Smooth muscle cell (in vitro differentiated cells): ENCODE measurements around the gene CEACAM21. TPM values are rescaled to one million over a fixed set of nuclear protein-coding genes. Genes with fewer than 3 reads are reported as not detected.

Experiments
- DNase-seq: peaks from one replicate; lab custom pipeline; 2025; ENCODE audit not compliant: unreplicated experiment; lab: John Stamatoyannopoulos, UW
- H2AFZ ChIP-seq: fragments of 200-600 bp; sonication (generic); 2 replicates; pipeline ENCODE4 v1.6.0; 2016; ENCODE audit warnings: antibody characterized with exemption, low read depth, mild to moderate bottlenecking
- H3F3A ChIP-seq: fragments of 200-600 bp; sonication (generic); 2 replicates; pipeline ENCODE4 v1.6.0; 2017; ENCODE audit warnings: antibody characterized with exemption, low read depth
- H3K27ac ChIP-seq: fragments of 200-600 bp; sonication (generic); 2 replicates; pipeline ENCODE4 v1.5.1; 2016; ENCODE audit warnings: low read depth, mild to moderate bottlenecking
- H3K27me3 ChIP-seq: fragments of 200-600 bp; sonication (generic); 2 replicates; pipeline ENCODE4 v1.6.1; 2016; ENCODE audit warnings: low read depth, mild to moderate bottlenecking
- H3K36me3 ChIP-seq: fragments of 200-600 bp; sonication (generic); 2 replicates; pipeline ENCODE4 v1.5.1; 2016; ENCODE audit warnings: low read depth
- H3K4me1 ChIP-seq: fragments of 200-600 bp; sonication (generic); 2 replicates; pipeline ENCODE4 v1.5.1; 2016; ENCODE audit warnings: low read depth
- H3K4me2 ChIP-seq: fragments of 200-600 bp; sonication (generic); 2 replicates; pipeline ENCODE4 v1.6.0; 2016; ENCODE audit warnings: mild to moderate bottlenecking
- H3K4me3 ChIP-seq: fragments of 200-600 bp; sonication (generic); 2 replicates; pipeline ENCODE4 v1.5.1; 2016; ENCODE audit warnings: mild to moderate bottlenecking
- H3K79me2 ChIP-seq: fragments of 200-600 bp; sonication (generic); 2 replicates; pipeline ENCODE4 v1.6.0; 2016; ENCODE audit warnings: low read depth, mild to moderate bottlenecking
- H3K9ac ChIP-seq: fragments of 200-600 bp; sonication (generic); 2 replicates; pipeline ENCODE4 v1.6.0; 2016; ENCODE audit warnings: low read depth
- H3K9me3 ChIP-seq: fragments of 200-600 bp; sonication (generic); replicated peaks from 2 replicates; pipeline ENCODE4 v1.5.1; 2016; ENCODE audit warnings: low read depth
- H4K20me1 ChIP-seq: fragments of 200-600 bp; sonication (generic); 2 replicates; pipeline ENCODE4 v1.6.0; 2016; ENCODE audit warnings: low read depth
- WGBS: methylation state at CpG from one replicate; pipeline ENCODE4 v1.1.7; 2016; ENCODE audit warnings: low lambda C conversion rate; 5-methylcytosine and 5-hydroxymethylcytosine counted together
- polyA plus RNA-seq: library from polyadenylated mRNA; unstranded; fragments of >200 nt; fragmentation: Nextera tagmentation; extraction: Ambion mirVana; gene quantifications from 2 replicates; pipeline ENCODE4 v1.2.1, GENCODE V29; 2016
- total RNA-seq: library from RNA; depleted of rRNA; stranded (reverse); fragments of >200 nt; gene quantifications from 2 replicates; pipeline ENCODE4 v1.2.3, GENCODE V29; 2014
- TF ChIP-seq, protein P1 (sequence below): fragments of 200-600 bp; sonication (generic); IDR thresholded peaks from 2 replicates; pipeline ENCODE4 v1.5.1; 2017; ENCODE audit warnings: borderline replicate concordance, mild to moderate bottlenecking, antibody characterized with exemption; ENCODE audit not compliant: insufficient read depth, poor library complexity, severe bottlenecking

Gene CEACAM21
- total RNA-seq, result not detected in 2 replicates
- polyA plus RNA-seq, result not detected in 2 replicates

DNA sequence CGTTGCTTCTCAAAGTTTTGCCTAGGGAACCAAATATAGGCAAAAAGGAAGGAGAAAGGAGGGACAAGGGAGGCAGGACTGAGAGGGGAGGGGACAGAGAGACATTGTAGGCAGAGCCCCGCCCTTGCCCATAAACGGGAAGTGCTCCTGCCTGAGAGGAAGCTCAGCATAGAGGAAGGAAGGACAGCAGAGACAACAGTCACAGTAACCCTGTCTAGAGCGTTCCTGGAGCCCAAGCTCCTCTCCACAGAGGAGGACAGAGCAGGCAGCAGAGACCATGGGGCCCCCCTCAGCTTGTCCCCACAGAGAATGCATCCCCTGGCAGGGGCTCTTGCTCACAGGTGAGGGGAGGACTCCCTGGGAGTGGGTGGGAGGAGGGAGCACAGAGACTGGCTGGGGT, at the start of gene CEACAM21:
Gene CEACAM21 (plus strand): TSS at position 169 of the 400 bp plus-strand sequence. CDS start 109 bp downstream, at position 278.
- WGBS, result 55% methylated on average over 4 of the region's 4 CpGs
- Histone ChIP-seq H4K20me1 (no peaks in the 10 kb centered on the region), H3K27me3 (no peaks in the 10 kb centered on the region), H3K79me2 (no peaks in the 10 kb centered on the region), H3K9ac (no peak within 1 kb of the TSS), H2AFZ (no peak within 1 kb of the TSS), H3K4me1 (no peaks in the 10 kb centered on the region), H3K9me3 (no peaks in the 10 kb centered on the region), H3F3A (no peaks in the 10 kb centered on the region), H3K27ac (no peak within 1 kb of the TSS), H3K4me3 (no peak within 1 kb of the TSS), H3K36me3 (no peaks in the 10 kb centered on the region), H3K4me2 (no peak within 1 kb of the TSS)
- no peak for DNase-seq
- TF ChIP-seq, protein P1, sequence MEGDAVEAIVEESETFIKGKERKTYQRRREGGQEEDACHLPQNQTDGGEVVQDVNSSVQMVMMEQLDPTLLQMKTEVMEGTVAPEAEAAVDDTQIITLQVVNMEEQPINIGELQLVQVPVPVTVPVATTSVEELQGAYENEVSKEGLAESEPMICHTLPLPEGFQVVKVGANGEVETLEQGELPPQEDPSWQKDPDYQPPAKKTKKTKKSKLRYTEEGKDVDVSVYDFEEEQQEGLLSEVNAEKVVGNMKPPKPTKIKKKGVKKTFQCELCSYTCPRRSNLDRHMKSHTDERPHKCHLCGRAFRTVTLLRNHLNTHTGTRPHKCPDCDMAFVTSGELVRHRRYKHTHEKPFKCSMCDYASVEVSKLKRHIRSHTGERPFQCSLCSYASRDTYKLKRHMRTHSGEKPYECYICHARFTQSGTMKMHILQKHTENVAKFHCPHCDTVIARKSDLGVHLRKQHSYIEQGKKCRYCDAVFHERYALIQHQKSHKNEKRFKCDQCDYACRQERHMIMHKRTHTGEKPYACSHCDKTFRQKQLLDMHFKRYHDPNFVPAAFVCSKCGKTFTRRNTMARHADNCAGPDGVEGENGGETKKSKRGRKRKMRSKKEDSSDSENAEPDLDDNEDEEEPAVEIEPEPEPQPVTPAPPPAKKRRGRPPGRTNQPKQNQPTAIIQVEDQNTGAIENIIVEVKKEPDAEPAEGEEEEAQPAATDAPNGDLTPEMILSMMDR, result no peak

DNA sequence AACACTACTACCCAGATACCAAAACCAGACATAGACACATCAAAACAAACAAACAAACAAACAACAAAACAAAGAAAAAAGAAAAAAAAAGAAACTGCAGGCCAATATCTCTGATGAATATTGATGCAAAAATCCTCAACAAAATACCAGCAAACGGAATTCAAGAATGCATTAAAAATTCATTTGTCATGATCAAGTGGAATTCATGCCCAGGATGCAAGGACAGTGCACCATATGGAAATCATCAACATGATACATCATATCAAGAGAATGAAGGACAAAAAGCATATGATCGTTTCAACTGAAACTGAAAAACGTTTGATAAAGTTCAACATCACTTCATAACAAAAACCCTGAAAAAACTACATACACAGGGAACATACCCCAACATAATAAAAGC, 48.9 kb upstream of the CEACAM21 start:
- Histone ChIP-seq H3K9me3 (no peaks in the 10 kb centered on the region), H3K36me3 (no peaks in the 10 kb centered on the region), H2AFZ (no peak overlapping the region), H3K4me1 (no peaks in the 10 kb centered on the region), H3K4me2 (no peak overlapping the region), H4K20me1 (no peaks in the 10 kb centered on the region), H3K9ac (no peak overlapping the region), H3K27ac (no peak overlapping the region), H3K79me2 (no peaks in the 10 kb centered on the region), H3K27me3 (no peaks in the 10 kb centered on the region), H3K4me3 (no peak overlapping the region), H3F3A (no peaks in the 10 kb centered on the region)
- no peak for DNase-seq
- WGBS, result 54% methylated on average over 3 of the region's 3 CpGs
- TF ChIP-seq, protein P1, result no peak

DNA sequence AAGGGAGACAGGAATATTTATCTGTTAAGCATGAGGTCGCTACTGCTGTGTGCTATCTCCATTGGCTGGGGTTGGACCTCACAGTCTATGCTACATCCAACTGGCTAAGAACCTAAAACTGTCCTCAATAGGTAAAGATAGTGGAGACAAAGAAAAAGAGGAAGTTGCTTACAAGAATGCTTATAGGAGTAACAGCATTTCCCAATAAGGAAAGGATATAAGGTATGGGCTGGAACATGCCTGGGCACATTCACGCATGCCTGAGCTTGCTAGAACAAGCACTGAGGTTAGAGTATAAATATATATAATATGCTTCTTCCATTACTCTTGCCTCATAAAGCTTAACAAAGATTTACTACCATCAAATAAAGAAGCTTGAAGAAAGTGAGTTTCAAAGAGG, 47.9 kb upstream of the CEACAM21 start:
- Histone ChIP-seq H3K36me3 (no peaks in the 10 kb centered on the region), H3K4me1 (no peaks in the 10 kb centered on the region), H3K4me3 (no peak overlapping the region), H3K4me2 (no peak overlapping the region), H3K9me3 (no peaks in the 10 kb centered on the region), H3K27me3 (no peaks in the 10 kb centered on the region), H3K9ac (no peak overlapping the region), H3K79me2 (no peaks in the 10 kb centered on the region), H2AFZ (no peak overlapping the region), H3K27ac (no peak overlapping the region), H3F3A (no peaks in the 10 kb centered on the region), H4K20me1 (no peaks in the 10 kb centered on the region)
- TF ChIP-seq, protein P1, result no peak
- 44% methylated on average over 2 of the region's 2 CpGs for WGBS
- DNase-seq, result no peak

DNA sequence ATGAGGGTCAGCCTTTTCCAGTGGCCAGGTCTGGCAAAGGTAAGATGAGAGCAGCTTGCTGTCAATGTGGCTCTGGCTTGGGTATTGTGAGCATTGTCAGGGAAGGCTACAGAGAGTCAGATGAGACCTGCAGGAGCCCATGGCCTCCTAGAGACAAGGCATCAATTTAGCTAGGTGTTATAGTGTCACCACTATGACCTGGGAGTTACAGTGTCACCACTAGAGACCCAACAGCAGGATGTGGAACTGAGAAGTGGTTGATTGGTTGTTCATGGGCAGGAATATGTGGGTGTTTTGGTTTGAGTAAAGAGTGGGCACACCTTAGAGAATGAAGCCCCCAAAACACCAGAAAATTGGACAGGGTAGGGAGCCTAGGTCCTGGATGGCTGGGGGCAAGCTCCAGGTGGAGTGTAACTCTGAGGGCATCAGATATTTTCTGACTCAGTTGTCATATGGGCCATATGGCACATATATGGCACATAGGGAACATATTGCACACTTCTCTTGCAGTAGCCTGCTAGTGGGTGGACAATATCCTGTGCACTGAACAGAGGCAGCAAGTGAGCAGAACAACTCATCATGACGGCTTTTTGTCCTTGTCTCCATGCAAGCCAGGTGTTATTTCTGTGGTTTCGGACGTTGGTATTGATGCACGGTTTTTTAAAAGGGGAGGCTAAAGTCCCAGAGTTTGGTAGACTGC, 46.3 kb upstream of the CEACAM21 start:
- H3K27me3 ChIP-seq, result no peaks in the 10 kb centered on the region
- no peaks in the 10 kb centered on the region for H4K20me1 ChIP-seq
- no peaks in the 10 kb centered on the region for H3K36me3 ChIP-seq
- no peak overlapping the region for H3K9ac ChIP-seq
- H3K79me2 ChIP-seq, result no peaks in the 10 kb centered on the region
- no peak overlapping the region for H2AFZ ChIP-seq
- TF ChIP-seq, protein P1, result no peak
- no peak for DNase-seq
- no peaks in the 10 kb centered on the region for H3F3A ChIP-seq
- H3K9me3 ChIP-seq, result no peaks in the 10 kb centered on the region
- H3K4me3 ChIP-seq, result no peak overlapping the region
- no peak overlapping the region for H3K4me2 ChIP-seq
- H3K4me1 ChIP-seq, result no peaks in the 10 kb centered on the region
- WGBS, result 70% methylated on average over 4 of the region's 4 CpGs
- no peak overlapping the region for H3K27ac ChIP-seq
